ENCODE data around the gene SEC16B. TPM values are rescaled to one million over a fixed set of nuclear protein-coding genes. Genes with fewer than 3 reads are reported as not detected.

Gene SEC16B
- total and polyA plus RNA-seq, 11 donors = 1.1 to 3.8 (median 2.3) TPM

GRCh38 chr1:177954076-177954475 lies 15.8 kb downstream of the SEC16B start:
- Histone ChIP-seq H3K9me3 (no peaks in the 10 kb centered on the region), H3K4me1 (no peaks in the 10 kb centered on the region), H3K27me3 (no peaks in the 10 kb centered on the region), H3K27ac (no peak overlapping the region), H3K36me3 (peaks cover 0 to 56% (median 17%) of the 10 kb centered on the region in 9 donors), H3K4me3 (no peak overlapping the region)
- TF ChIP-seq POLR2A (IDR thresholded peaks at IDR 0.05) (no peak), CTCF (IDR thresholded peaks at IDR 0.05) (no peak)
- intact Hi-C loops (cut with DNase I) = loop anchor here in 1 of 10 donors (10.0 kb wide), 2 partner anchors 81 to 331 kb away; no protein-coding TSS in a partner anchor
- no peak for DNase-seq
- ATAC-seq = peak in 1 of 4 donors; percentile 29
- WGBS, 4 donors = 96 to 100% (median 99%) methylated on average over 2 of the region's 2 CpGs

DNA sequence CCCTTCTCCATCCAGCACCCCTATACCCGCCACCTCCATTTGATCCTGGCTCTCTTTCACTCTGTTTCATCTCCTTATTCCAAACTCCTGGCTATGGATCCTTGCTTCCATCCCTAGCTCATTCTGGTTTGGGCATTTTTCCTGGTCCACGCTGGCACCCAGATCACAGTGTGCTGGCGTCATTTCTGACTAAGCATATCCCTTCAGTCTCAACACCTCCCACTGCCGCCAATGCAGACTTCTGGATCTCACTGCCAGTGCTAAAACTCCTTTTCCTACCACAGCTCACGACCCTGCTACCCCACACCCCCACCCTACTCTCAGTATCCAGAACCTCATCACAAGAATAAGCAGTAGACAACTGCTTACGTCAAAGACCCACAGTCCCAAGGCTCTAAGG lies 16.3 kb downstream of the SEC16B start:
- no peak for TF ChIP-seq POLR2A (IDR thresholded peaks at IDR 0.05)
- no peak for TF ChIP-seq CTCF (IDR thresholded peaks at IDR 0.05)
- no peak overlapping the region for H3K27ac ChIP-seq
- H3K9me3 ChIP-seq = no peaks in the 10 kb centered on the region
- peaks cover 0 to 2% (median 0%) of the 10 kb centered on the region in 12 donors for H3K4me1 ChIP-seq
- no peak for DNase-seq
- intact Hi-C loops (cut with DNase I) = loop anchor here in 1 of 10 donors (10.0 kb wide), 2 partner anchors 81 to 331 kb away; no protein-coding TSS in a partner anchor
- H3K27me3 ChIP-seq = no peaks in the 10 kb centered on the region
- no peak for ATAC-seq
- H3K36me3 ChIP-seq = peaks cover 0 to 50% (median 17%) of the 10 kb centered on the region in 9 donors
- H3K4me3 ChIP-seq = no peak overlapping the region
- WGBS, 4 donors = 93 to 96% (median 95%) methylated on average over 6 of the region's 6 CpGs

- WGBS, 4 donors = 94 to 97% (median 96%) methylated on average over 9 of the region's 9 CpGs
- no peaks in the 10 kb centered on the region for H3K27me3 ChIP-seq
- no peak for ATAC-seq
- no peaks in the 10 kb centered on the region for H3K9me3 ChIP-seq
- H3K36me3 ChIP-seq = peaks cover 0 to 42% (median 9%) of the 10 kb centered on the region in 9 donors
- TF ChIP-seq CTCF (IDR thresholded peaks at IDR 0.05) = no peak
- TF ChIP-seq POLR2A (IDR thresholded peaks at IDR 0.05) = no peak
- no peak overlapping the region for H3K4me3 ChIP-seq
- intact Hi-C loops (cut with DNase I) = loop anchor here in 1 of 10 donors (10.0 kb wide), 2 partner anchors 82 to 332 kb away; no protein-coding TSS in a partner anchor
- H3K27ac ChIP-seq = no peak overlapping the region
- H3K4me1 ChIP-seq = peaks cover 0 to 8% (median 0%) of the 10 kb centered on the region in 12 donors
- no peak for DNase-seq
These were observed 17.2 kb downstream of the SEC16B start for GRCh38 chr1:177952691-177953090.

DNA sequence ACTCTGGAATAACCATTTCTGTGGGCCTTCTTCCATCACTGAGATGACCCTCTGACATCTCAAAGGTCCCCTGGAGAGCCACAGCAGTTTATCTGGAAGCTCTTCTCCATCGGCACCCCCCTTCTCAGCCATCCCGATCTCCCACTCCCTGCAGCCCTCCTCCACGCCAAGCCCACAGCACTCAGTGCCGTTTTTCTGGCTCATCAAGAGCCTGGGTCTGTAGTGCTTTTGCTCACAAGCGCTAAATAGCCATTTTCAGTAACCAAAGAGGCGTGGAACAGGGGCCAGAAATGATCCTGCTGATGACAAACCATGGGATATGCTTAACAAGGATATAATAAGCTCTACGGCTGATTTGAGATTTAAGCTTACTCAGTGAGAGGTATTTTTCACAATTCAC lies 17.6 kb downstream of the SEC16B start:
- Histone ChIP-seq H3K36me3 (peaks cover 0 to 38% (median 9%) of the 10 kb centered on the region in 9 donors), H3K27ac (no peak overlapping the region), H3K27me3 (no peaks in the 10 kb centered on the region), H3K4me1 (peaks cover 0 to 8% (median 0%) of the 10 kb centered on the region in 12 donors), H3K4me3 (no peak overlapping the region), H3K9me3 (no peaks in the 10 kb centered on the region)
- WGBS, 4 donors = 90 to 97% (median 93%) methylated on average over 7 of the region's 7 CpGs
- ATAC-seq = no peak
- intact Hi-C loops (cut with DNase I) = loop anchor here in 1 of 10 donors (10.0 kb wide), 2 partner anchors 83 to 333 kb away; no protein-coding TSS in a partner anchor
- TF ChIP-seq POLR2A (IDR thresholded peaks at IDR 0.05) (no peak), CTCF (IDR thresholded peaks at IDR 0.05) (no peak)
- DNase-seq = no peak
